K562 (cell line): ENCODE measurements around the gene TRABD2B. TPM values are rescaled to one million over a fixed set of nuclear protein-coding genes. Genes with fewer than 3 reads are reported as not detected.

Source experiments
- CBFA2T3 ChIP-seq: fragments of 450-650 bp; IDR thresholded peaks from 2 replicates; pipeline ENCODE4 v1.6.1; 2017
- MCM2 ChIP-seq: fragments of 450-650 bp; IDR thresholded peaks from 2 replicates; pipeline ENCODE4 v1.6.1; 2017; ENCODE audit warnings: low read depth, mild to moderate bottlenecking
- PCBP2 ChIP-seq: fragments of 200-400 bp; formaldehyde crosslinking; IDR thresholded peaks from 2 replicates; pipeline ENCODE4 v1.6.1; 2018; ENCODE audit warnings: low read length, low read depth, mild to moderate bottlenecking, moderate library complexity; ENCODE audit not compliant: poor library complexity, severe bottlenecking
- RBBP5 ChIP-seq: fragments of 200-600 bp; sonication (generic); IDR thresholded peaks from 2 replicates; pipeline ENCODE4 v1.6.1; 2012; ENCODE audit warnings: borderline replicate concordance, mild to moderate bottlenecking, low read length, control low read depth, inconsistent platforms; ENCODE audit not compliant: insufficient read depth, poor library complexity, severe bottlenecking
- REST ChIP-seq, 2 experiments: fragments of 450-650 bp; formaldehyde crosslinking in 1 of 2; IDR thresholded peaks; 2 replicates each; pipeline versions ENCODE4 v1.4.0 to v1.6.1; 2014 to 2020; ENCODE audit warnings: mild to moderate bottlenecking in 2 of 2, borderline replicate concordance in 1 of 2, low read depth in 1 of 2
- RFX7 ChIP-seq: fragments of 250-450 bp; sonication (Bioruptor Pico); IDR thresholded peaks from 2 replicates; pipeline ENCODE4 v1.5.1; 2021; ENCODE audit warnings: mild to moderate bottlenecking
- ZNF311 ChIP-seq: fragments of 250-450 bp; sonication (Bioruptor Pico); IDR thresholded peaks from 2 replicates; pipeline ENCODE4 v1.4.0; 2020; ENCODE audit warnings: mild to moderate bottlenecking, moderate library complexity
- ZNF318 ChIP-seq, 2 experiments: fragments of 450-650 bp; IDR thresholded peaks; 2 replicates each; pipeline ENCODE4 v1.6.1; 2016; ENCODE audit warnings: mild to moderate bottlenecking in 2 of 2, borderline replicate concordance in 1 of 2, low read depth in 1 of 2, moderate library complexity in 1 of 2
- polyA plus RNA-seq, 8 experiments: library from polyadenylated mRNA; depleted of rRNA in 4 of 8; stranded (reverse) in 5 of 8; unstranded in 3 of 8; fragments of >200 nt; fragmentation: Nextera tagmentation in 2 of 8; fragmentation: Illumina TruSeq in 1 of 8; extraction: Ambion mirVana in 2 of 8; extraction: Trizol in 1 of 8; gene quantifications; 2 replicates each; pipeline versions ENCODE4 v1.2.1 to v1.2.3, GENCODE V29; 2011 to 2014; ENCODE audit warnings: inconsistent platforms in 1 of 8, missing spikeins in 1 of 8
- total RNA-seq, 7 experiments: library from RNA; depleted of rRNA in 6 of 7; stranded (reverse); fragments of >200 nt in 6 of 7; fragmentation: Illumina TruSeq in 2 of 7; extraction: Trizol in 2 of 7; gene quantifications; 2 replicates each; pipeline versions ENCODE4 v1.2.1 to v1.2.3, GENCODE V29; 2011 to 2021; ENCODE audit warnings: low replicate concordance in 1 of 7

The TRABD2B gene
- total and polyA plus RNA-seq, 9 of the 15 experiments (the other 6 are each of a cell fraction or from before 2014, with no cell fraction given): not detected

GRCh38 chr1:47725992-47726855, 271.0 kb downstream of the TRABD2B start (continued):
- peak; percentile 75 for TF ChIP-seq REST (IDR thresholded peaks at IDR 0.05; ENCODE audit: borderline replicate concordance)
- no peak for TF ChIP-seq REST (CRISPR knock-in tag; IDR thresholded peaks at IDR 0.05; ENCODE audit: low read depth)
- TF ChIP-seq CBFA2T3: no peak
- TF ChIP-seq PCBP2: no peak
- TF ChIP-seq ZNF318 (IDR thresholded peaks at IDR 0.05; ENCODE audit: borderline replicate concordance in 1 of 2, low read depth in 1 of 2): no peak
- TF ChIP-seq RBBP5: no peak
- no peak for TF ChIP-seq ZNF311 (CRISPR knock-in tag)
- no peak for TF ChIP-seq MCM2
- no peak for TF ChIP-seq RFX7 (CRISPR knock-in tag)
